CD4-positive, alpha-beta T cell (primary cell): ENCODE measurements around the gene IGSF6. TPM values are rescaled to one million over a fixed set of nuclear protein-coding genes. Genes with fewer than 3 reads are reported as not detected.

Source experiments
- ATAC-seq: fragments of 200-7000 bp; cut with Tn5 transposase; one replicate; pipeline ENCODE4 v1.10.0; 2022; ENCODE audit warnings: mild to moderate bottlenecking; ENCODE audit not compliant: poor library complexity
- CTCF ChIA-PET: fragments of 350-600 bp; sonication (Branson Sonifier 250); formaldehyde crosslinking; loops from one replicate; lab custom pipeline; 2021; ENCODE audit warnings: antibody characterized with exemption, inconsistent platforms; lab: Charles Lee
- POLR2A ChIA-PET: fragments of 350-600 bp; sonication (Branson Sonifier 250); formaldehyde crosslinking; loops from one replicate; lab custom pipeline; 2021; ENCODE audit warnings: antibody characterized with exemption, inconsistent platforms; lab: Charles Lee
- DNase-seq, 14 experiments: peaks; one replicate each; pipeline ENCODE4 v3.0.0-alpha.2; 2013 to 2020; ENCODE audit warnings: mixed read lengths in 2 of 14
- H3K27ac ChIP-seq, 2 donors: one replicate each; pipeline versions ENCODE4 v1.5.1 to v1.7.0; 2013; ENCODE audit warnings: low read length in 2 of 2, low read depth in 1 of 2, mild to moderate bottlenecking in 1 of 2
- H3K27me3 ChIP-seq, 2 experiments: 1 replicate in 1 of 2; 2 replicates in 1 of 2; pipeline versions ENCODE4 v1.6.1 to v1.7.0; 2013; ENCODE audit warnings: low read length in 2 of 2, control low read depth in 1 of 2, mild to moderate bottlenecking in 1 of 2, moderate library complexity in 1 of 2; ENCODE audit not compliant: insufficient read depth in 2 of 2, control insufficient read depth in 1 of 2
- H3K36me3 ChIP-seq: one replicate; pipeline ENCODE4 v1.6.1; 2013; ENCODE audit warnings: low read length, control low read depth; ENCODE audit not compliant: insufficient read depth
- H3K4me1 ChIP-seq: one replicate; pipeline ENCODE4 v1.6.1; 2013; ENCODE audit warnings: low read length, control low read depth; ENCODE audit not compliant: insufficient read depth
- H3K4me3 ChIP-seq: one replicate; pipeline ENCODE4 v1.5.1; 2013; ENCODE audit warnings: mild to moderate bottlenecking, low read length, moderate library complexity
- H3K9me3 ChIP-seq, 2 experiments: 1 replicate in 1 of 2; 2 replicates in 1 of 2; pipeline versions ENCODE4 v1.6.1 to v1.7.0; 2013; ENCODE audit warnings: low read length in 2 of 2, mild to moderate bottlenecking in 2 of 2, control low read depth in 1 of 2, moderate library complexity in 1 of 2; ENCODE audit not compliant: control insufficient read depth in 1 of 2, insufficient read depth in 1 of 2
- H3K27ac Mint-ChIP-seq: one replicate; pipeline ENCODE4 v1.8.0; 2020; ENCODE audit warnings: mixed read lengths
- H3K27me3 Mint-ChIP-seq: one replicate; pipeline ENCODE4 v1.8.0; 2021; ENCODE audit warnings: mixed read lengths
- H3K36me3 Mint-ChIP-seq: one replicate; pipeline ENCODE4 v1.8.0; 2021; ENCODE audit warnings: low read depth, mixed read lengths
- H3K4me1 Mint-ChIP-seq: one replicate; pipeline ENCODE4 v1.8.0; 2021; ENCODE audit warnings: low read depth, mixed read lengths
- H3K4me3 Mint-ChIP-seq: one replicate; pipeline ENCODE4 v1.8.0; 2020; ENCODE audit warnings: mild to moderate bottlenecking, mixed read lengths
- H3K9me3 Mint-ChIP-seq: one replicate; pipeline ENCODE4 v1.8.0; 2020; ENCODE audit warnings: mixed read lengths
- intact Hi-C, 2 experiments: fragments of 100-400 bp; cut with DNase I in 1 of 2; cut with micrococcal nuclease in 1 of 2; formaldehyde crosslinking; loops; one replicate each; pipeline versions ENCODE4 v1.15.1 to v1.9.0; 2023 to 2025; cut with DNase I, micrococcal nuclease
- total RNA-seq, 174 experiments: library from RNA in 2 of 174; stranded (reverse) in 2 of 174; gene quantifications; one replicate each; pipeline ENCODE4 v1.2.3 and lab custom pipeline; 2021 to 2026
- TF ChIP-seq, protein P1 (sequence below): fragments of 200-600 bp; IDR thresholded peaks from one replicate; pipeline ENCODE4 v1.8.0; 2022; ENCODE audit warnings: antibody characterized with exemption, mild to moderate bottlenecking

Gene IGSF6
- total RNA-seq, 2 experiments from 2014 or later, result 0.31 to 0.77 TPM

DNA sequence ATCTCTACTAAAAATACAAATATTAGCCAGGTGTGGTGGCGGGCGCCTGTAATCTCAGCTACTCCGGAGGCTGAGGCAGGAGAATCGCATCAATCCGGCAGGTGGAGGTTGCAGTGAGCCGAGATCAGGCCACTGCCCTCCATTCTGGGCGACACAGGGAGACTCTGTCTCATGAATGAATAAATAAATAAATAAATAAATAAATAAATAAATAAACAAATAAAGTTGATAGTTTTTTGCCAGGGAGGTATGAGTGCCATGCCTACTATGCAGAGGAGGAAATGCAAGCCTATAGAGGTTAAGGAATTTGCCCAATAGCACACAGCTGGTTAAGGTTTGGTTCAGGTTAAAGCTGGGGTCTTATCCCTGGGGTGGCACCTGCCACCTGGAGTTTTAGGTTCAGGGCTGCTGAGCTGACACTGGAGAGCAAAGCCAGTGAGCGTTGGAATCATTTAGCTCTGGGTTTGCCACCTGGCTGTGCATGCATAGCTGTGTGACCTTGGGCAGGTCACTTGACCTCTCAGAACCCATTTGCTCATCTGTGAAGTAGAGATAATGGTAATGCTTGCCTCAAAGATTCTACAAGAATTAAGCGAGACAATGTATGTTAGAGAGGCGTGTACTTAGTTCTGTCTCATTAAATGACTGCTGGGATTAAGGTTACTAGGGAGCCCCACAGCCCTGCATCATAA is 12.5 kb upstream of the IGSF6 start:
- Mint-ChIP-seq H3K9me3 (no peaks in the 10 kb centered on the region), H3K4me3 (no peak overlapping the region), H3K4me1 (peaks cover 32% of the 10 kb centered on the region), H3K27me3 (no peaks in the 10 kb centered on the region), H3K36me3 (no peaks in the 10 kb centered on the region), H3K27ac (no peak overlapping the region)
- Histone ChIP-seq H3K27ac (no peak overlapping the region), H3K4me1 (peaks cover 22% of the 10 kb centered on the region), H3K27me3 (peaks cover 0 to 4% of the 10 kb centered on the region in 2 experiments), H3K36me3 (no peaks in the 10 kb centered on the region), H3K9me3 (no peaks in the 10 kb centered on the region), H3K4me3 (no peak overlapping the region)
- ChIA-PET CTCF (interaction anchor here (1.7 kb wide), 1 partner anchor 44 kb away, joined by 8 read pairs; no protein-coding TSS in a partner anchor), POLR2A (interaction anchor here (1.1 kb wide), 1 partner anchor 19 kb away, joined by 3 read pairs; no protein-coding TSS in a partner anchor)
- DNase-seq (no peak), ATAC-seq (no peak)
- intact Hi-C loops, result no loop called here
- TF ChIP-seq, protein P1, sequence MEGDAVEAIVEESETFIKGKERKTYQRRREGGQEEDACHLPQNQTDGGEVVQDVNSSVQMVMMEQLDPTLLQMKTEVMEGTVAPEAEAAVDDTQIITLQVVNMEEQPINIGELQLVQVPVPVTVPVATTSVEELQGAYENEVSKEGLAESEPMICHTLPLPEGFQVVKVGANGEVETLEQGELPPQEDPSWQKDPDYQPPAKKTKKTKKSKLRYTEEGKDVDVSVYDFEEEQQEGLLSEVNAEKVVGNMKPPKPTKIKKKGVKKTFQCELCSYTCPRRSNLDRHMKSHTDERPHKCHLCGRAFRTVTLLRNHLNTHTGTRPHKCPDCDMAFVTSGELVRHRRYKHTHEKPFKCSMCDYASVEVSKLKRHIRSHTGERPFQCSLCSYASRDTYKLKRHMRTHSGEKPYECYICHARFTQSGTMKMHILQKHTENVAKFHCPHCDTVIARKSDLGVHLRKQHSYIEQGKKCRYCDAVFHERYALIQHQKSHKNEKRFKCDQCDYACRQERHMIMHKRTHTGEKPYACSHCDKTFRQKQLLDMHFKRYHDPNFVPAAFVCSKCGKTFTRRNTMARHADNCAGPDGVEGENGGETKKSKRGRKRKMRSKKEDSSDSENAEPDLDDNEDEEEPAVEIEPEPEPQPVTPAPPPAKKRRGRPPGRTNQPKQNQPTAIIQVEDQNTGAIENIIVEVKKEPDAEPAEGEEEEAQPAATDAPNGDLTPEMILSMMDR, result no peak

DNA sequence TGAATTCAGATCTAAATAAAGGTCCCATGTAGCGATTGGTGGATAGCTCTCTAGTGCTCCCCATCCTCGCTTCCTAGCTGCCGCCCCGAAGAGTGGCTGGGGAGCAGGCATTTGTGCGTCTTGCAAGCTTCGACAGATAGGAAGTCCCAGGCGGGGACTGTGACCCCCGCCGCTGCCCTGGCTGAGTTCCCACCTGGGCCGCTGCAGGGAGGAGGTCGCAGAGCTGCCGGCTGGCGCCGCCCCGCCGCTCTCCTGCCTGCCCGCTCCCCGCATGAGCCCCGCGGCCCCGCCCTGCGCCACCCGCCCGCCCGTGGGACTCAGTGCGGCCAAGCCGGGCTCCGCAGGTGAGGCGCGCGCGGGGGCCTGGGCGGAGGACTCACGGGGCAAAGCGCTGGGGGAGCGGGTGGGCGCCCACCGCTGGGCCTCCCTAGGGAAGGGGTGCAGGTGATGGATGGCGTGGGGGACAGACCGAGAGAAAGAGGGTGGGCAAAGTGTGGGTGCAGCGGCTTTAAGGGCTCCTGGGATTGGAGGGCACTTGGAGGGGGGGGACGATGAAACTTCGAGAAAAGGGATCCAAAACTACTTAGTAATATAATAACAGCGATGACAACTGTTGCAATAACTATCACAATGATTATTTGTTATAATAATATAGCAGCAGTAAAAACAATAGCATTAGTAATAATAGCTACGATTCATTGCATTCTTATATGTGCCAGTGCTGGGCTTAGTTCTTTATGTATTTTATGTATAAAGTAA is 11.7 kb upstream of the IGSF6 start, which contains the start of gene OTOA:
OTOA (plus strand) TSS at position 80 of the 759 bp plus-strand sequence. CDS start 14,547 bp downstream, outside the sequence.
- H3K27ac Mint-ChIP-seq, result no peak within 1 kb of the TSS
- ATAC-seq, result peak; percentile 56
- TF ChIP-seq, protein P1, result no peak

DNA sequence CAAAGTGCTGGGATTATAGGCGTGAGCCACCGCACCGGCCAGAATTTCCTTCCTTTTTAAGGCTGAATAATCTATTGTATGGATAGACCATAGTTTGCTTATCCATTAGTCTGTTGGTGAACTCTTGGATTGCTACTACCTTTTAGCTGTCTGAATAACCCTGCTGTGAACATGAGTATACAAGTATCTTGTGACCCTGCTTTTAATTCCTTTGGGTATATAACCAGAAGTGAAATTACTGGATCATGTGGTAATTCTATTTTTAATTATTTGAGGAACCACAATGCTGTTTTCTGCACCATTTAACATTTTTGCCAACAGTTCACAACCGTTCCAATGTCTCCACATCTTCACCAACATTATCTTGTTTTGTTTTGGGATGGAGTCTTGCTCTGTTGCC is 6.7 kb upstream of the IGSF6 start:
- peaks cover 32% of the 10 kb centered on the region for H3K36me3 Mint-ChIP-seq
- Histone ChIP-seq H3K9me3 (no peaks in the 10 kb centered on the region), H3K4me3 (no peak overlapping the region), H3K4me1 (peaks cover 26% of the 10 kb centered on the region), H3K36me3 (peaks cover 17% of the 10 kb centered on the region), H3K27me3 (no peaks in the 10 kb centered on the region), H3K27ac (no peak overlapping the region)
- no peak for DNase-seq
- H3K4me1 Mint-ChIP-seq, result peaks cover 56% of the 10 kb centered on the region
- H3K27ac Mint-ChIP-seq, result no peak overlapping the region
- TF ChIP-seq, protein P1, result no peak
- ChIA-PET CTCF (interaction anchor here (0.7 to 0.9 kb wide), 2 partner anchors 49 to 61 kb away, joined by 3 read pairs; no protein-coding TSS in a partner anchor), POLR2A (no interaction called here)
- intact Hi-C loops, result loop anchor here (5.0 kb wide), 2 partner anchors 143 to 288 kb away; no protein-coding TSS in a partner anchor
- no peak for ATAC-seq
- H3K9me3 Mint-ChIP-seq, result no peaks in the 10 kb centered on the region
- no peaks in the 10 kb centered on the region for H3K27me3 Mint-ChIP-seq
- H3K4me3 Mint-ChIP-seq, result no peak overlapping the region

More for the DNA sequence above, 11.7 kb upstream of the IGSF6 start, which contains the start of gene OTOA:
- no peaks in the 10 kb centered on the region for H3K36me3 Mint-ChIP-seq
- ChIA-PET POLR2A (interaction anchor here (1.1 kb wide), 1 partner anchor 18 kb away, joined by 3 read pairs; no protein-coding TSS in a partner anchor), CTCF (interaction anchor here (1.7 kb wide), 1 partner anchor 45 kb away, joined by 8 read pairs; no protein-coding TSS in a partner anchor)
- H3K9me3 Mint-ChIP-seq, result no peaks in the 10 kb centered on the region
- Histone ChIP-seq H3K27me3 (peaks cover 0 to 4% of the 10 kb centered on the region in 2 experiments), H3K9me3 (no peaks in the 10 kb centered on the region), H3K27ac (no peak within 1 kb of the TSS), H3K4me3 (peak within 1 kb of the TSS; percentile 37), H3K4me1 (peaks cover 22% of the 10 kb centered on the region), H3K36me3 (no peaks in the 10 kb centered on the region)
- intact Hi-C loops, result no loop called here
- peaks cover 36% of the 10 kb centered on the region for H3K4me1 Mint-ChIP-seq
- H3K4me3 Mint-ChIP-seq, result peak within 1 kb of the TSS; percentile 78
- no peaks in the 10 kb centered on the region for H3K27me3 Mint-ChIP-seq
- peak in 10 of 14 experiments; percentile 12 to 55 (median 30) for DNase-seq
